GM12801 (cell line): ENCODE measurements around the gene YPEL1.

ENCODE experiments used
- CTCF ChIP-seq: IDR thresholded peaks from one replicate; pipeline ENCODE4 v1.5.1; 2011; ENCODE audit warnings: control low read depth; ENCODE audit not compliant: insufficient read length; ENCODE audit errors: extremely low read depth

YPEL1 gene

DNA sequence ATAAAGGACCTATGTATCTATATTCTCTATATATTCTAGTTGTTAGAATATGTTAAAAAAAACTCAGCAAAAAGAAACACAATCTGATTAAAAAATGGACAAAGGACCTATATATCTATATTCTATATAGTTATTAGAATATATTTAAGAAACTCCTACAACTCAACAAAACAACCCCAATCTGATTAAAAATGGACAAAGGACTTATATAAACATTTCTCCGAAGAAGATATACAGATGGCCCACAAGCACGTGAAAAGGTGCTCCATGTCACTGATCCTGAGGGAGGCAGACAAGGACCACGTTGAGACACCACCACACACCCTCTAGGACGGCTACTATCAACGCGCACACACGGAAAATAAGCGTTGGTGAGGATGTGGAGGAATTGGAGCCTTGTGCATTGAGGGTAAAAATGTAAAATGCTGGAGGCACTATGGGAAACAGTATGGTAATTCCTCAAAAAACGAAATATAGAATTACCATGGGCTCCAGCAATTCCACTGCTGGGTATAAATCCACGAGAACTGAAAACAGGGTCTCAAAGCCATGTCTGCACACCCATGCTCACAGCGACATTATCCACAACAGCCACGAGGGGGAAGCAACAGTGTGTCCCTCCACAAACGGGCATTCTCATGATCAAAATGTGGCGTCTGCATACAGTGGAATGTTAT is 22.7 kb downstream of the YPEL1 start:
- no peak for TF ChIP-seq CTCF

DNA sequence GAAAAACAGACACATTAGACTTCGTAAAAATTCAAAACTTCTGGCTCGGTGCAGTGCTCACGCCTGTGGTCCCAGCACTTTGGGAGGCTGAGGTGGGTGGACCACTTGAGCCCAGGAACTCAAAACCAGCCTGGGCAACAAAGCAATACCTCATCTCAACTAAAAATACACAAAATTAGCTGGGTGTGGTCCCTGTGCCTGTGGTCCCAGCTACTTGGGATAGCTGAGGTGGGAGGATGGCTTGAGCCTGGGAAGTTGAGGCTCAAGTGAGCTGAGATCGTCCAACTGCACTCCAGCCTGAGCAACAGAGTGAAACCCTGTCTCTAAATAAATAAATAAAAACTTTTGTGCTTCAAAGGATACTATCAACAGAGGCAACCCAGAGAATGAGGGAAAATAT is 23.7 kb downstream of the YPEL1 start:
- no peak for TF ChIP-seq CTCF

GRCh38 chr22:21710156-21710555 is 25.4 kb downstream of the YPEL1 start:
- no peak for TF ChIP-seq CTCF

DNA sequence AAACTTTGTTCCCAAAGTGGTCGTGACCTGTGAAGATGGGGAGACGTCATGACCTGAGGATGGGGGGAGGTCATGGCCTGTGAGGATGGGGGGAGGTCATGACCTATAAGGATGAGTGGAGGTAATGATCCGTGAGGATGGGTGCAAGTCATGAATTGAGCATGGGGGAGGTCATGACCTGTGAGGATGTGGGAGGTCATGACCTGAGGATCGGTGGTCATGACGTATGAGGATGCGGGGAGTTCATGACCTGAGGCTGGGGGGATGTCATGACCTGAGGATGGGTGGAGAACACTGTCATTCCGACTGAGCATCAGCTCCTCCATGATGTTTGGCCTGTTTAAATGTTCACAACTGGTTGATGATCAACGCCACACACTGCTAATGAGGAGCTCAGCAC is 25.9 kb downstream of the YPEL1 start:
- TF ChIP-seq CTCF = no peak

DNA sequence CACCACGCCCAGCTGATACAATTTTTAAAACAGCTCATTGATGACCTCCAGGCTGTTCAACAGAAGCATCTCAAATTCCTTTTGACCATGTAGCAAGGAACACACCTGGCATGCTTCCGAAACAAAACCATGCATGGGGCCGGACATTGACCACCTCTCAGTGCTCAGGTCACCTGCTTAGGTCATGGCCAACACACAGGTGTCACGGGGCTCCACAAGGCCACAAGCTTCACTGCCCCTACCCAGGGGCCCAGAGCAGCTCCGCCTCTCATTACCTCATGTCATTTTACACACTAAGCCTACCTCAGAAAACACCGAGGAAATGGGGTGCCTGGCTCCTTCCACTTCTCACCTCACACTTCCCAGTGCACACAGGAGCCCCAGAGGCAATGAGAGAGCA is 26.6 kb downstream of the YPEL1 start:
- no peak for TF ChIP-seq CTCF

DNA sequence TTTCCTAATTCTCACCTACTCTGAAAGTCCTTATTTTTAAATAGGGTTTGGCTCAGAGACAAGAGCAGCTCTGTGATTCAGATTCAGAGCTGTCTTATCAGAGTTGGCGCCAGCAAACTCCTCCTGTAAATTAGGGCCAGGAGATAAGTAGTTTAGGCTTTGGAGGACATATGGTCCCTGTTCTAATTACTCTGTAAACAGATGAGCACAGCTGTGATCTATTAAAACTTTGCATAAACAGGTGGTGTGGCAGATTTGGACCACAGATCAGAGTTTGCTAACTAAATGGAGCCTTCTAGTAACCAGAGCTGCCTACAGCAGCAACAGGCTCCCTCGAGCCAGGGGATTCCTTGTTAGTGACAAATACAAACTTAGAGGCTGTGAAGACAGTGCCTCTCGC is 27.9 kb downstream of the YPEL1 start:
- TF ChIP-seq CTCF = no peak

DNA sequence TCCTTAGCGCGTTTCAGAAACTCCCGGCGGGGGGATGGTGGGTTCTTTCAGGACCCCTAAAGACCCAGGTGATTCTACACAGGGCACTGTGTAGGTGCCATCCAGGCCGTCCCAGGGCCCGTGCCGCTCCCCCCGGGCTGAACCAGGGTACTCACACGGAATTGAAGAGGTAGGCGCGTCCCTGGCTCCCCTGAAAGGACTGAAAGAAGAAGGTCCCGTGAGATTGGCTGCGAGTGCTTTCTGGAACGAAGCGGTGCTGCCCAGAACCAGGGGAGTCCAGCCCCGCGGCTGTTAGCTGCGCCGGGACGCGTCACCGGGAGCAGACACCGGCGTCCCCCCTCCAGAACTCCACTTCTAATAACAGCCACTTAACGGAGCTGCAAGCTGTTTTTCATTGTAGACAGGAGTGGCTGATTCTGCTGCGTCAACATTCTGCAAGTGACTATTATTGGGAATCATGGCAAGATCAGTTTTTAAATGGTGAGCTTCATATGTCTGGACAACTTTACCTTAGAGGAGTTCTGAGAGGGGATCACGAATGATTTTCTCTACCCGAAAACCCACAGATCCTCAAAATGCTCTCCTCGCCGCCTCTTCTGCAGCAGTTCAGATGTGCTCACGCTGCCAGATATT is 31.8 kb downstream of the YPEL1 start:
- TF ChIP-seq CTCF = no peak
